ENCODE results near the gene SNCG. TPM values are rescaled to one million over a fixed set of nuclear protein-coding genes. Genes with fewer than 3 reads are reported as not detected.

Gene SNCG
- total and polyA plus RNA-seq, 2 of the 8 experiments (the other 6 are each of a cell fraction or from before 2014, with no cell fraction given) = 4.4 to 12.2 TPM

- Histone ChIP-seq H3K4me2 (ENCODE audit: insufficient read depth in 1 of 2, low read depth in 2 of 2, low read length in 2 of 2) (no peak overlapping the region), H3K27ac (ENCODE audit: low read depth, low read length) (no peak overlapping the region), H4K91ac (replicated peaks; ENCODE audit: insufficient read length, low read length) (peak overlapping the region; percentile 91), H3K27me3 (replicated peaks in 1 of 4; ENCODE audit: control insufficient read depth in 3 of 4, extremely low read depth in 1 of 4, insufficient read depth in 3 of 4, low read length in 3 of 4) (no peaks in the 10 kb centered on the region), H3K4me3 (ENCODE audit: extremely low read depth in 1 of 4, insufficient read depth in 2 of 4, low read depth in 3 of 4, low read length in 4 of 4) (no peak overlapping the region), H2BK12ac (ENCODE audit: low read depth, low read length) (peak overlapping the region; percentile 99; the same call in 1 of the 2 replicates), H2BK120ac (replicated peaks; ENCODE audit: low read depth, low read length) (peak overlapping the region; percentile 89), H2BK15ac (ENCODE audit: low read length) (peak overlapping the region; percentile 66; the same call in 1 of the 2 replicates), H4K5ac (ENCODE audit: insufficient read length, low read depth, low read length) (no peak overlapping the region), H3K4me1 (replicated peaks in 1 of 4; ENCODE audit: control insufficient read depth in 3 of 4, insufficient read depth in 4 of 4, low read length in 3 of 4) (peaks cover 16 to 60% (median 48%) of the 10 kb centered on the region in 4 experiments), H3K79me1 (ENCODE audit: low read depth, low read length) (no peaks in the 10 kb centered on the region), H4K20me1 (replicated peaks in 1 of 2; ENCODE audit: control insufficient read depth in 1 of 2, insufficient read depth in 2 of 2, low read length in 2 of 2) (no peaks in the 10 kb centered on the region), H2AK5ac (ENCODE audit: low read depth, low read length) (peak overlapping the region; percentile 82; the same call in 1 of the 2 replicates), H3K9ac (replicated peaks in 1 of 4; ENCODE audit: extremely low read depth in 1 of 4, low read depth in 3 of 4, low read length in 3 of 4) (no peak overlapping the region), H3K18ac (ENCODE audit: extremely low read depth, low read length) (peak overlapping the region; percentile 85), H2AFZ (ENCODE audit: low read length) (no peak overlapping the region), H3K9me3 (ENCODE audit: insufficient read depth in 2 of 2, low read depth in 1 of 2, low read length in 1 of 2) (peaks cover 3 to 6% of the 10 kb centered on the region in 2 experiments), H3K23ac (ENCODE audit: insufficient read length) (no peak overlapping the region), H3K4ac (replicated peaks; ENCODE audit: insufficient read length, low read depth, low read length) (peak overlapping the region; percentile 63), H4K8ac (ENCODE audit: extremely low read depth, insufficient read depth, low read length) (no peak overlapping the region), H2BK20ac (ENCODE audit: low read length) (peak overlapping the region; percentile 96), H3K23me2 (ENCODE audit: low read depth, low read length) (no peaks in the 10 kb centered on the region), H2BK5ac (ENCODE audit: low read depth, low read length) (peak overlapping the region; percentile 99; the same call in 1 of the 2 replicates), H3K56ac (replicated peaks; ENCODE audit: insufficient read length, low read depth, low read length) (no peak overlapping the region), H3K36me3 (ENCODE audit: control insufficient read depth in 2 of 4, insufficient read depth in 4 of 4, low read length in 3 of 4) (no peaks in the 10 kb centered on the region), H3K79me2 (ENCODE audit: control insufficient read depth in 1 of 2, insufficient read depth in 2 of 2, low read length in 2 of 2) (no peaks in the 10 kb centered on the region), H3K14ac (ENCODE audit: insufficient read length) (no peak overlapping the region)
- ChIA-PET CTCF (ENCODE audit: partially characterized antibody) (interaction anchor here (0.6 to 26.4 kb wide), 5 partner anchors 3 to 266 kb away, joined by 3 to 975 read pairs (median 3); partner anchors contain the start of genes ADIRF, MMRN2 and SNCG), POLR2A (ENCODE audit: partially characterized antibody) (interaction anchor here (1.2 to 4.4 kb wide), 6 partner anchors 10 to 136 kb away, joined by 3 to 38 read pairs (median 6); partner anchors contain the start of gene ADIRF)
- WGBS, 2 experiments (ENCODE audit: extremely low coverage in 1 of 2, insufficient coverage in 1 of 2, insufficient read length in 1 of 2, insufficient replicate concordance in 2 of 2, low coverage in 1 of 2, low lambda C conversion rate in 2 of 2, missing lambda C conversion rate in 1 of 2) = 88% methylated on average over 7 of the region's 7 CpGs; no CpG with 5 or more reads in 1 of the 2 experiments
- FAIRE-seq = no peak
- peak in 1 of 2 experiments; percentile 45 for DNase-seq (ENCODE audit: low read depth in 1 of 2, low spot score in 2 of 2)
- TF ChIP-seq POLR2AphosphoS5 (IDR thresholded peaks at IDR 0.05; ENCODE audit: low read depth, low read length) = no peak
- no peak for TF ChIP-seq CHD2 (IDR thresholded peaks at IDR 0.05; ENCODE audit: low read length)
- no peak for TF ChIP-seq USF2 (IDR thresholded peaks at IDR 0.05; ENCODE audit: low read length)
- TF ChIP-seq BCL11A (IDR thresholded peaks at IDR 0.05; ENCODE audit: low read depth in 2 of 2, low read length in 2 of 2) = no peak
- TF ChIP-seq EP300 (IDR thresholded peaks at IDR 0.05; ENCODE audit: borderline replicate concordance in 1 of 2, low read depth in 2 of 2, low read length in 2 of 2) = no peak
Measured at GRCh38 chr10:86956848-86957448, 1.5 kb upstream of the SNCG start.

All from H1 (cell line).